HG03342 (cell line): ENCODE measurements around the gene SCN1B.
"Not testable (repeated sequence)": the region's sequence is repeated elsewhere in the genome, so short reads cannot be mapped to it uniquely, and the experiment has no call there.

Source experiments
- ATAC-seq: cut with Tn5 transposase; IDR thresholded peaks from one replicate; pipeline ENCODE4 v1.9.1; 2021; ENCODE audit warnings: mild to moderate bottlenecking, moderate library complexity; ENCODE audit not compliant: unreplicated experiment

Gene SCN1B

GRCh38 chr19:35034588-35035382 is 4.5 kb downstream of the SCN1B start:
- no peak for ATAC-seq

GRCh38 chr19:35037716-35038622 is 7.7 kb downstream of the SCN1B start:
- no peak for ATAC-seq

- ATAC-seq, result no peak
These were observed 8.6 kb downstream of the SCN1B start for GRCh38 chr19:35038623-35039512.

- no peak for ATAC-seq
These were observed 9.9 kb downstream of the SCN1B start for GRCh38 chr19:35039881-35040825.

GRCh38 chr19:35040826-35041547 is 10.7 kb downstream of the SCN1B start:
- no peak for ATAC-seq

GRCh38 chr19:35041548-35042055 is 11.3 kb downstream of the SCN1B start, which contains the start of gene HPN:
TSS of gene HPN (plus strand) at chr19:35041721. CDS start at chr19:35042507, 786 bp downstream.
- ATAC-seq, result no peak

- ATAC-seq, result no peak
These were observed 11.9 kb downstream of the SCN1B start for GRCh38 chr19:35042056-35042730.

- no peak for ATAC-seq
These were observed 12.8 kb downstream of the SCN1B start for GRCh38 chr19:35042954-35043604.

- ATAC-seq, result no peak
These were observed 13.6 kb downstream of the SCN1B start for GRCh38 chr19:35043906-35044305.

GRCh38 chr19:35044317-35045117 is 14.2 kb downstream of the SCN1B start:
- no peak for ATAC-seq

GRCh38 chr19:35045667-35046300 is 15.5 kb downstream of the SCN1B start:
- no peak for ATAC-seq

- ATAC-seq, result no peak
These were observed 16.2 kb downstream of the SCN1B start for GRCh38 chr19:35046461-35046860.

- no peak for ATAC-seq
These were observed 18.7 kb downstream of the SCN1B start for GRCh38 chr19:35048911-35049411.

- ATAC-seq, result no peak
These were observed 19.2 kb downstream of the SCN1B start for GRCh38 chr19:35049456-35049855.

- ATAC-seq, result not testable (repeated sequence)
These were observed 20.4 kb downstream of the SCN1B start for GRCh38 chr19:35050662-35051061.

- not testable (repeated sequence) for ATAC-seq
These were observed 21.0 kb downstream of the SCN1B start for GRCh38 chr19:35051268-35051667.
